ENCODE data around the gene KIF26A.
A peak's percentile ranks its signal among the peaks of the same experiment; 100 is the strongest.

The KIF26A gene

GRCh38 chr14:104135121-104135903, 3.1 kb upstream of the KIF26A start (continued):
- TF ChIP-seq PRDM4 (tag by site-specific recombination; IDR thresholded peaks at IDR 0.05) (no peak), PRDM1 (tag by site-specific recombination; IDR thresholded peaks at IDR 0.05) (0 out of 2 replicates have a peak, but pooled peaks have one; percentile 6), ZFP3 (tag by site-specific recombination; IDR thresholded peaks at IDR 0.05; ENCODE audit: low read depth) (no peak), ZBTB48 (tag by site-specific recombination; IDR thresholded peaks at IDR 0.05) (peak; percentile 58; the same call in 1 of the 2 replicates), GLI2 (tag by site-specific recombination; IDR thresholded peaks at IDR 0.05; ENCODE audit: borderline replicate concordance, low read depth) (no peak), ZNF571 (tag by site-specific recombination; IDR thresholded peaks at IDR 0.05) (peak; percentile 37; the same call in 1 of the 2 replicates), GLIS2 (tag by site-specific recombination; IDR thresholded peaks at IDR 0.05) (peak; percentile 74), ZNF184 (tag by site-specific recombination; IDR thresholded peaks at IDR 0.05) (no peak), ZBTB8A (tag by site-specific recombination; IDR thresholded peaks at IDR 0.05) (peak; percentile 23), ZNF2 (tag by site-specific recombination; IDR thresholded peaks at IDR 0.05) (no peak), ZNF677 (tag by site-specific recombination; IDR thresholded peaks at IDR 0.05) (no peak)

GRCh38 chr14:104135904-104136471, 2.4 kb upstream of the KIF26A start:
- Histone ChIP-seq H3K27ac (ENCODE audit: extremely low read depth, low read depth, low read length) (no peak overlapping the region), H3K4me1 (ENCODE audit: control insufficient read depth, insufficient read depth, low read length) (peaks cover 7% of the 10 kb centered on the region), H3K4me3 (ENCODE audit: low read depth, low read length) (peak overlapping the region; percentile 31), H3K36me3 (ENCODE audit: control insufficient read depth in 2 of 2, insufficient read depth in 1 of 2, low read length in 2 of 2) (no peaks in the 10 kb centered on the region), H3K9me3 (ENCODE audit: control insufficient read depth, insufficient read depth, low read depth, low read length) (no peaks in the 10 kb centered on the region)
- TF ChIP-seq, protein P1, sequence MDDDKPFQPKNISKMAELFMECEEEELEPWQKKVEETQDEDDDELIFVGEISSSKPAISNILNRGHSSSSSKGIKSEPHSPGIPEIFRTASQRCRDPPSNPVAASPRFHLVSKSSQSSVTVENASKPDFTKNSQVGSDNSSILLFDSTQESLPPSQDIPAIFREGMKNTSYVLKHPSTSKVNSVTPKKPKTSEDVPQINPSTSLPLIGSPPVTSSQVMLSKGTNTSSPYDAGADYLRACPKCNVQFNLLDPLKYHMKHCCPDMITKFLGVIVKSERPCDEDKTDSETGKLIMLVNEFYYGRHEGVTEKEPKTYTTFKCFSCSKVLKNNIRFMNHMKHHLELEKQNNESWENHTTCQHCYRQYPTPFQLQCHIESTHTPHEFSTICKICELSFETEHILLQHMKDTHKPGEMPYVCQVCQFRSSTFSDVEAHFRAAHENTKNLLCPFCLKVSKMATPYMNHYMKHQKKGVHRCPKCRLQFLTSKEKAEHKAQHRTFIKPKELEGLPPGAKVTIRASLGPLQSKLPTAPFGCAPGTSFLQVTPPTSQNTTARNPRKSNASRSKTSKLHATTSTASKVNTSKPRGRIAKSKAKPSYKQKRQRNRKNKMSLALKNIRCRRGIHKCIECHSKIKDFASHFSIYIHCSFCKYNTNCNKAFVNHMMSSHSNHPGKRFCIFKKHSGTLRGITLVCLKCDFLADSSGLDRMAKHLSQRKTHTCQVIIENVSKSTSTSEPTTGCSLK (tag by site-specific recombination; IDR thresholded peaks at IDR 0.05) = no peak
- TF ChIP-seq KLF7 (tag by site-specific recombination; IDR thresholded peaks at IDR 0.05; ENCODE audit: borderline replicate concordance) (peak; percentile 45; the same call in 1 of the 2 replicates), ZBTB7A (tag by site-specific recombination; IDR thresholded peaks at IDR 0.05; ENCODE audit: low read depth) (0 out of 2 replicates have a peak, but pooled peaks have one; percentile 49), SP2 (tag by site-specific recombination; IDR thresholded peaks at IDR 0.05) (0 out of 2 replicates have a peak, but pooled peaks have one; percentile 3), ZNF501 (tag by site-specific recombination; IDR thresholded peaks at IDR 0.05) (no peak), EGR2 (tag by site-specific recombination; IDR thresholded peaks at IDR 0.05; ENCODE audit: low read depth) (peak; percentile 16; the same call in 1 of the 2 replicates), ZFHX2 (tag by site-specific recombination; conservative IDR thresholded peaks at IDR 0.05) (peak; percentile 74), ZNF335 (tag by site-specific recombination; conservative IDR thresholded peaks at IDR 0.05) (peak; percentile 74)
- POLR2A ChIA-PET = no interaction called here
- CTCF ChIA-PET = no interaction called here

Measured in HEK293 (cell line).